NCI-H446 treated with DMSO at 0.1 percent for 48 hours (cell line): ENCODE results near the gene UTP11.

ENCODE experiments used
- DNase-seq: peaks from one replicate; lab custom pipeline; 2025; lab: John Stamatoyannopoulos, UW

Gene UTP11

DNA sequence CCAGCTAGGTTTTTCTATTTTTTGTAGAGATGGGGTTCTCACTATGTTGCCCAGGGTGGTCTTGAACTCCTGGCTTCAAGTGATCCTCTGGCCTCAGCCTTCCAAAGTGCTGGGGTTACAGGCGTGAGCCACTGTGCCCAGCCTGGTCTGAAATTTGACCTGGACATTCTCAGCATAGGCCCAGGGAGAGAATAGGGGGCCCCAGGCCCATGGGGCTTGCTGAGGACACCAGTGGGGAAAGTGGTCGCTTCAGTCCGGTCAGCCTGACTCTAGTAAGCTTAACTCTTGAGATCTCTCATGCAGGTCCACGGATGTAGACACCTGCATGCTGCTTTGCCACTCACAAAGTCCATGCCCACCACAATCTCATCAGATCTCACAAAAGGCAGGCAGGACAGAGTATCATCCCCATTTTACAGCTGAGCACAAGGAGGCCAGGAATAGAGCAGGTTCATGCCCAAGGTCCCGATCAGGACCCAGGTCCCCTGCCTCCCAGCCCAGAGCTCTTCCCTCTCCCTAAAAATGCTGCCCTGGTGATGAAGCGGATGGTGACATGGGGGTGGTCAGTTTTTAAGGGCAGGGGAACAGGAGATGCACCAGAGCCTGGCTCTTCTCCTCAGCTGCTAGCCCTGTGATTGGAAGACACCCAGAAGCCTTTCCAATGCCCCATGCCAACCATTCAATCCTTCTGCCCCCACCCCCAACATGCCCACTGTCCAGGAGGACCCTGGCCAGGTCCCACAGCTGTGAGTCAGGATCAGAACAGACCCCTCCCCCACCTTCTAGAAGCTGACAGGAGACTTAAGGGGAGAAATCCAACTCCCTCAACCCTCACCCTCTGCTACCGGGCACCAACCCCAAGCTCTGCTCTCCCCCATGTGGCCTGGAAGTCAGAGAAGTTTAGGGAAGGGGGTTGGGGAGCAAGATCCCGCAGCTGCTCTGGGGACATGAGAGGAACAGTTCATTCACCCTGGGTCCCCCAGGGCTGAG, 9.0 kb upstream of the UTP11 start:
- DNase-seq = no peak

GRCh38 chr1:38004284-38005108, 8.0 kb upstream of the UTP11 start:
- DNase-seq = no peak

DNA sequence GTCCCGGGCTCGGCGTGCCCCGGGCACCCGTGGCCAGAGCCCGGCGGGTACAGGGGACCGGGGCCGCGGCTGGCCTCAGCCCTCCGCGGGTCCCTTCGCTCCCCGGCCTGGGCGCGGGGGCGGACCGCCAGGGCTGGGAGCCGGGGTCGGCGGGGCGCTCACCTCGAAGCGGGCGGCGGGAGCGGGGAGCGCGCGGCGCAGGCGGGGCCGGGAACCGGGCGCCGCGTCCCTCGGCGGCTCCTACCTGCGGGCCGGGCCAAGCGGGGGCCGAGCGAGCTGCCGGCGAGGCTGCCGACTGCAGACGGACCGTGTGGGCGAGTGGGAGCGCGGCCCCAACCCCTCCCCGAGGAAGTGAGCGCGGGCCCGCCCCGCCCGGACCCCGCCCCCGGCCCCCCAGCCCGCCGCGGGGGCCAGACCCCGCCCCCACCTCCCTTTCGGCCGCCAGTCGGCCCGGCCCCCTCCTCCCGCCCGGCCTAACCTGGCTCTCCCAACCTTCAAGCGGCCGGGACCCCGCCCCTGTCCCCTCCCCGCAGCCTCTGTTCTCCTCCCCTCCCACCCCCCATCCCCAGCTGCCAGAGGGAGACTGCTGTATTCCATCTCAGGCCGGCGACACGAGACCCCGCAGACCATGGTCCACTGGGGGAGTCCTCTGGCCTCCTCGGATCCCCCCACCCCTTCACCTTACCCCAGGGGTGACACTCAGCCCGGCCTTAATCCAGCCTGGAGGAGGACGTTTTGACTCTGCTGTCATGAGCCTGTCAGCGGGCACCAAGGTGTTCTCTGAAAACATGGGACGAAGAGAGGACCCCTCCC, 7.1 kb upstream of the UTP11 start, which contains the start of gene FHL3:
Gene FHL3, minus strand, starts transcription at position 320 of the 813 bp plus-strand sequence. CDS start 6,102 bp downstream, outside the sequence.
- no peak for DNase-seq

DNA sequence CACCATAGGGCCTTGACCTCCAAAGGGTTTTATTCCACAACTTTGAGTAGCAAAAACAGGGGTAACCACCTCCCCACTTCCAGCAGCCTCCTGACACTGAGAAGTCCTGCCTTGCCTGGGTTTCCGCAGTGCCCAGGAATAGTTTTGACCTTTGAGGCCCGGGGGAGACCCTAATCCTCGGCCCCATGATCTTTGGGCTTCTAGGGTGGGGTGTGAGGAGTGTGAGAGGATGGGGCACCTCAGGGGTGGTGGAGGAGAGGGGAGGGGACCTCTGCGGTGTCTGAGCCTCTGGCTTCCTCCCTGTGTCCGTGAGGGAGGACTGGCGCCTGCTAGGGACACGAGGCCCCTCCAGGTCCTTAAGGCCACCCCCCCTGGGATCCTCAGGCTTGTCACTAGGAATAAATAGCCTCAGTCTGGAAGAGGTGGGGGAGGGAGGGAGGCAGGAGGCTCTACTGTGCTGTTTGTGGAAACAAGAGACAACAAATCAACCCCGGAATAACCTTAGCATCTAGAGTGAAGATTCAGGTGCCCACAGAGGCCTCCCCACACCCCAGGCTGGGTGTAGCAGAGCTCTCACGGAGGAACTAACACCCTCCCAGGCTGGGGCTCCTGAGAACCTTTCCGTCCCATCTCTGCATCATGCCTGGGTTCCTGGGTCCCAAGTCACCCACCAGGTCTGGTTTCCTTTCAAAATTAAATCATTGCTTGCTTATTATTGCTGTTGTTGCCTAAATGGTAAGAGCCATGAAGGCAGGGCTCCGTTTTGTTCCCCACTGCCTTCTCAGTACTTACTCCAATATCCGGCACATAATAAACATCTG, 6.3 kb upstream of the UTP11 start:
- no peak for DNase-seq

DNA sequence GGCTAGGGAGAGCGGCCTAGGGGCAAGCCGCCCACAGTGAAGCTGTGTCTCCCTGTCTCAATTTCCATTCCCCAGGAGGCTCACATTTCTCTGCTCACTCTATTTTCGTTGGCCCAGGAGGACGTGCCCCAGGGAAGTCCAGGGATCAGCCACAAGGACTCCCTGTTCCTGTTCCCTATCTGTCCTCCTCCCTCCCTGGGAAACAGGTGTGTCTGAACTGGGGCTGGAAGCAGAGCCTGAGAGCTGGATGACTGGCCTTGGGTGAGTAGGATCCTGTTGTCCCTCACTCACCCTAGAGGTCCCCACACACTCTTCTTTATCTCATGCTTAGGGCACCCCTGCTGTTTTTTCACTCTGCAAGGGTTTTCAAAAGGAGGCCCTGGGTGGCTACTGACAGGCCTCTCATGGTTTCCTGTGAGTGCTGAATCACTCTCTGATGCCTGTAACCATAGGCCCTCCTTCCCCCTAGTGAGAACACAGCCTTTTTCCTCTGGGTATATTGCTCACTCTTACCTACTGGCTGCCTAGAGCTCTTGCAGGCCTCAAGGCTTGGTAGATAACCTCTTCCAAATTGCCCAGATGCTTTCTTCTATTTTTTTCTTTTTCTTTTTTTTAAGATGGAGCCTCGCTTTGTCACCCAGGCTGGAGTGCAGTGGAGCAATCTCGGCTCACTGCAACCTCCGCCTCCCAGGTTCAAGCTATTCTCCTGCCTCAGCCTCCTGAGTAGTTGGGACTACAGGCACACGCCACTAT, 3.3 kb upstream of the UTP11 start:
- no peak for DNase-seq

GRCh38 chr1:38009841-38010180, 2.7 kb upstream of the UTP11 start:
- no peak for DNase-seq

DNA sequence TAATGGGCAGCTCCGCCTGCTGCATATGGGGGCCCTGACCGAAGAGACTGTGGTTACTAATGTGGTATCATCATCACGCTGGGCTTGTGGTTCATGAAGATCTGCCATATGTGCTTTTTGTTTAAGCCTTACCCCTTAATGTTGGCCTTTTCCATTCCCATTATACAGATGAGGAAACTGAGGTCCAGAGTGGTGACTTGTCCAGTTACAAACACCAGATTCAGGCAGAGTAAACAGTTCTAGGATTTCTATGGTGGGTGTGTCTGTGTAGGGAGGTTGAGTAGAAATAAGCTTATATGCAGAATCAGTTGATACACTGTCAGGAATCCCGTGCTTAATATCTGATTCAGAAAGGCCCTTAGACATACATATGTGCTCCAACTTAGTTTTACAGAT, 691 bp downstream of the UTP11 start:
- no peak for DNase-seq

- no peak for DNase-seq
Observed at GRCh38 chr1:38014171-38014570, 1.6 kb downstream of the UTP11 start.

DNA sequence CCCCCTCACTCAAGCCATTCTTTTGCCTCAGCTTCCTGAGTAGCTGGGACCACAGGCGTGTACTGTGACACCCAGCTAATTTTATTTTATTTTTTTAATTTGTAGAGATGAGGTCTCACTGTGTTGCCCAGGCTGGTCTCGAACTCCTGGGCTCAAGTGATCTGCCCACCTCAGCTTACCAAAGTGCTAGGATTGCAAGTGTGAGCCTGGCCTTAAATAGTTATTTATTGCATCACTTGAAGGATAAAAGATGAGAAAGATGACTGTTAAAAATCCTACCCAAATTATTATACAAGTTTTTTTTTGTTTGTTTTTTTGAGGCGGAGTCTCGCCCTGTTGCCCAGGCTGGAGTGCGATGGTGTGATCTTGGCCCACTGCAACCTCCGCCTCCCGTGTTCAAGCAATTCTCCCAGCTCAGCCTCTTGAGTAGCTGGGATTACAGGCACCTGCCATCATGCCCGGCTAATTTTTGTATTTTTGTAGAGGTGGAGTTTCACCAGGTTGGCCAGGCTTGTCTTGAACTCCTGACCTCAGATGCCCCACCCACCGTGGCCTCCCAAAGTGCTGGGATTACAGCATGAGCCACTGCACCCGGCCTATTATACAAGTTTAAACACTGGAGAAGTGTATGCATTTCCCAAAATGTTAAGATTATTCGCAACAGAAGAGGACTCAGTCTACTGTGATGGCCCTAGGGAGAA, 2.3 kb downstream of the UTP11 start:
- DNase-seq = no peak

- DNase-seq = no peak
Observed at GRCh38 chr1:38015978-38016725, 3.6 kb downstream of the UTP11 start.

DNA sequence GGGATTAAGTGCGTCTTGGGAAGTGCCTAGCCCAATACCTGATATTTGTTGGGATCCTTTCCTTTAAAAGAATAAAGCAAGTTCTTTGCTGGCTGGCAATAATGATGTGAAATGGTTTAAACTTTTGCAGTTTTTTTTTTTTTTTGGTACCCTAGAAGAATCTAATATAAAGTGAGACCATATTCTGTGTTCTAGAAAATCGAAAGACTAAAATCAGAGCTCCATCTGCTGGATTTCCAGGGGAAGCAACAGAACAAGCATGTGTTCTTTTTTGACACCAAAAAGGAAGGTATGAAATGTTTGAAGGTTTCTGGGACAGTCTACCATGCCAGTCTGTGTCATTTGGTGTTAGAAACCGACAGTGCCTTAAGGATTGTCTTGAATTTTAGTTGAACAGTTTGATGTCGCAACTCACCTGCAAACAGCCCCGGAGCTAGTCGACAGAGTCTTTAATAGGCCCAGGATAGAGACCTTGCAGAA, 6.4 kb downstream of the UTP11 start:
- no peak for DNase-seq

DNA sequence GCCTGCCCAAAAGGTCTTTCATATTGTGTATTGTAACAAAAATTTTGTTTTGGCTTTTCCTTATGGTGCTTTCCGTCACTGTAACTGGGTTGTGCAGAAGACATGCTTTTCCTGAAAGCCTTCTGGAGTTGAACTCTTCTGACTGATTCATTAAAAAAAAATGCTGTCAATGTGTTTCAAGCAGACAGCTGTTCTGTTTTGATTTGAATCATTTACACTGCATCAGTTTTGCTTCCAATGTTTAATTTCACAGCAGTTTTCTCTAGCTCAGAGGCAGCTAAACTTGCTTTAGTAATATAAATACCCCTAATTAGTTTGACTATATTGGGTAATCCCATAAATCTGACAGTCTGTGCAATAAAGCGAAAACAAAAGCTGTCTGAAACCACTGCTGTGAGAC, 7.9 kb downstream of the UTP11 start:
- no peak for DNase-seq

GRCh38 chr1:38021969-38022368, 9.4 kb downstream of the UTP11 start:
- DNase-seq = no peak

DNA sequence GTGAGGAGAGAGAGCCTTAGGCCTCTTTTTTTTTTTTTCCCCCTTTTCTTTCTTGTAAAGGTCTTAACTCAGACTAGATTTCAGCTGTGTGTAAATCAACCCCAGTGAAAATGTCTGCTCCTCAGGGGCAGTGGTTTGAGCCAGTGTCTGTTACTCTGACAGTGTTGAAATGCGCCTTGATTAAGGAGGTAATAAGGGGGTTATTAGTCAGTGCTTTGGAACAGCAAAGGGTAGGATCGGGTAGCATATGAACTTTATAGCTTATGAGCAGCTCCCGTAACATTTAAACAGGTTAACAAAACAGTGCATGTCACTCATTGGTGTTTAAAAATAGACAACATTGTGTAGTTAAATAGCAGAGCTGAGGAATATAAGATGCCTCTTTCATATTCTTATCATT, 10.3 kb downstream of the UTP11 start:
- DNase-seq = no peak

- DNase-seq = no peak
Observed at GRCh38 chr1:38025233-38025632, 12.7 kb downstream of the UTP11 start.

- no peak for DNase-seq
Observed at GRCh38 chr1:38025664-38026063, 13.1 kb downstream of the UTP11 start.

DNA sequence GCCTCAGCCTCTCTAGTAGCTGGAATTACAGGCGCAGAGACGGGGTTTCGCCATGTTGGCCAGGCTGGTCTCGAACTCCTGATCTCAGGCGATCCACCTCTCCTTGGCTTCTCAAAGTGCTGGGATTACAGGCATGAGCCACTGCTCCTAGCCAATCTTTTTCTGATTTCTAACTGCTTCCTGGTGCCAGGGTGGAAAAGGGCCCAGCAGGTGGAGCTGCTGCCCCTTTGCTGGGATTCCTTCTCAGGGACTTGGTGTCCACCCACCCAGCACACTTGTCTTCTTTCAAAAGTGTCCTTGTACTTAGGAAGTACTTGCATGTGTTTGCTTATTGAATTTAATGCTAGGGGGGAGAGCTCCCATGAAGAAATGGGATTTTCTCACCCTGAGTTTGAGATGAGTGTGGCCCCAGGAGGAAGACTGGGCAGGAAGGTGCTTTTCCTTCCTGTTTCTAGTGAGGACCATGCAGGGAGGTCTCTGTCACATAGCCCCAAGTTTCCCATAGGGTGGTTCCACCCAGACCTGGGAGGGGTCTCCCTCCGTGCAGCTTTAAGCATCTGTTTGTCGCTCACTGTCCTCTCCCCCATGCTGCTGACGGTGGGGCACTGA, 14.2 kb downstream of the UTP11 start:
- DNase-seq = no peak
